ENCODE measurements around the gene ETV2. TPM values are rescaled to one million over a fixed set of nuclear protein-coding genes. Genes with fewer than 3 reads are reported as not detected.
A peak's percentile ranks its signal among the peaks of the same experiment; 100 is the strongest.

ETV2 gene
- total and polyA plus RNA-seq, 2 of the 4 experiments (the other 2 are of a cell fraction), result 1.2 TPM; not detected in 1

- POLR2A ChIA-PET (ENCODE audit: unreplicated experiment), result no interaction called here
- Histone ChIP-seq H2BK120ac (ENCODE audit: low read depth, low read length) (no peak overlapping the region), H3K9me3 (ENCODE audit: control insufficient read depth, insufficient read depth, low read length) (no peaks in the 10 kb centered on the region), H3K4me3 (ENCODE audit: insufficient read depth, low read depth, low read length) (no peak overlapping the region), H4K5ac (ENCODE audit: low read depth, low read length) (no peak overlapping the region), H4K91ac (ENCODE audit: insufficient read depth, low read depth, low read length) (no peak overlapping the region), H4K8ac (ENCODE audit: low read depth in 2 of 2, low read length in 2 of 2) (no peak overlapping the region), H2BK5ac (ENCODE audit: low read depth, low read length, poor library complexity, severe bottlenecking) (no peak overlapping the region), H3K27me3 (ENCODE audit: control insufficient read depth, insufficient read depth, low read length) (peaks cover 4% of the 10 kb centered on the region; the same call in 1 of the 2 replicates), H2AK9ac (replicated peaks; ENCODE audit: low read depth, low read length, poor library complexity) (no peak overlapping the region), H3K14ac (replicated peaks; ENCODE audit: low read depth, low read length) (no peak overlapping the region), H3K9me1 (ENCODE audit: insufficient read depth, low read length) (no peaks in the 10 kb centered on the region), H3K4ac (ENCODE audit: low read depth, low read length) (no peak overlapping the region), H3K9ac (ENCODE audit: low read depth, low read length) (no peak overlapping the region), H2AFZ (replicated peaks; ENCODE audit: low read length, poor library complexity) (peak overlapping the region; percentile 11), H2BK15ac (ENCODE audit: low read depth, low read length) (no peak overlapping the region), H4K20me1 (ENCODE audit: insufficient read depth, low read length) (no peaks in the 10 kb centered on the region), H3K79me1 (ENCODE audit: low read depth in 1 of 2, low read length in 2 of 2) (no peaks in the 10 kb centered on the region), H3K23ac (ENCODE audit: low read depth, low read length) (no peak overlapping the region), H2AK5ac (ENCODE audit: low read depth, low read length) (no peak overlapping the region), H3K27ac (ENCODE audit: insufficient read depth, low read length) (no peak overlapping the region), H3K4me2 (ENCODE audit: low read depth, low read length) (no peak overlapping the region), H3K4me1 (ENCODE audit: control insufficient read depth, insufficient read depth, low read length) (no peaks in the 10 kb centered on the region), H2BK20ac (ENCODE audit: low read depth, low read length) (no peak overlapping the region), H3K36me3 (ENCODE audit: control insufficient read depth, insufficient read depth, low read length) (no peaks in the 10 kb centered on the region), H3K56ac (ENCODE audit: extremely low read depth, insufficient read depth, low read length) (no peak overlapping the region), H3K18ac (ENCODE audit: low read depth, low read length) (no peak overlapping the region)
- CTCF ChIA-PET, result interaction anchor here (0.6 to 1.3 kb wide), 3 partner anchors 12 to 82 kb away, joined by 3 read pairs; no protein-coding TSS in a partner anchor
- BruUV-seq (replicated peaks), result no TSS peak
- ATAC-seq (ENCODE audit: low read depth), result peak; percentile 35; the same call in 1 of the 2 replicates
- dilution Hi-C loops (cut with HindIII; ENCODE audit: low sequenced_read_pairs, unreplicated experiment) (no loop called here), intact Hi-C loops (cut with micrococcal nuclease) (no loop called here), in situ Hi-C loops (cut with MboI; ENCODE audit: low sequenced_read_pairs) (loop anchor here (25.0 kb wide), 1 partner anchor 255 kb away; the partner anchor contains the start of genes CD22 and FFAR1)
- peak; percentile 37 for DNase-seq
- TF ChIP-seq NFE2L2 (IDR thresholded peaks at IDR 0.05; ENCODE audit: low read depth, low read length) (no peak), RAD21 (IDR thresholded peaks at IDR 0.05; ENCODE audit: low read length) (peak; percentile 62), MAZ (IDR thresholded peaks at IDR 0.05; ENCODE audit: borderline replicate concordance, low read depth, low read length) (no peak), POLR2A (IDR thresholded peaks at IDR 0.05; ENCODE audit: low read depth, low read length) (no peak), SMC3 (IDR thresholded peaks at IDR 0.05; ENCODE audit: low read depth, low read length) (peak; percentile 42), USF2 (IDR thresholded peaks at IDR 0.05; ENCODE audit: low read depth, low read length) (no peak), CTCF (conservative IDR thresholded peaks at IDR 0.05; ENCODE audit: low read depth, low read length) (peak; percentile 55), MAFK (IDR thresholded peaks at IDR 0.05; ENCODE audit: low read depth, low read length) (no peak), CEBPB (IDR thresholded peaks at IDR 0.05; ENCODE audit: low read depth, low read length) (no peak), BHLHE40 (IDR thresholded peaks at IDR 0.05; ENCODE audit: low read depth, low read length) (no peak), RCOR1 (IDR thresholded peaks at IDR 0.05; ENCODE audit: insufficient replicate concordance, low read length) (no peak), ELK1 (IDR thresholded peaks at IDR 0.05; ENCODE audit: borderline replicate concordance, low read depth, low read length) (no peak), RFX5 (IDR thresholded peaks at IDR 0.05; ENCODE audit: low read depth, low read length) (no peak), FOS (IDR thresholded peaks at IDR 0.05; ENCODE audit: low read depth, low read length) (no peak), CHD1 (IDR thresholded peaks at IDR 0.05; ENCODE audit: low read depth, low read length) (no peak), MXI1 (IDR thresholded peaks at IDR 0.05; ENCODE audit: borderline replicate concordance, low read depth, low read length) (no peak)
- 11% methylated on average over 4 of the region's 8 CpGs; no CpG with 5 or more reads in 1 of the 2 experiments for WGBS, 2 experiments (ENCODE audit: extremely low coverage in 2 of 2, insufficient read length in 1 of 2)
Measured at GRCh38 chr19:35592226-35592625, 49.3 kb upstream of the ETV2 start.
